HTR-8/SVneo (cell line): ENCODE results near the gene CDC42EP1.

ENCODE experiments used
- DNase-seq: peaks from one replicate; pipeline ENCODE4 v3.0.0; 2011; ENCODE audit warnings: low spot score, mixed read lengths; ENCODE audit not compliant: insufficient read length
- FAIRE-seq: peaks from 2 replicates; lab custom pipeline; 2011; peaks lifted over from hg19 to GRCh38; lab: Jason Lieb, UNC

CDC42EP1 gene

GRCh38 chr22:37557321-37558001, 2.8 kb upstream of the CDC42EP1 start:
- no peak for DNase-seq
- no peak for FAIRE-seq

DNA sequence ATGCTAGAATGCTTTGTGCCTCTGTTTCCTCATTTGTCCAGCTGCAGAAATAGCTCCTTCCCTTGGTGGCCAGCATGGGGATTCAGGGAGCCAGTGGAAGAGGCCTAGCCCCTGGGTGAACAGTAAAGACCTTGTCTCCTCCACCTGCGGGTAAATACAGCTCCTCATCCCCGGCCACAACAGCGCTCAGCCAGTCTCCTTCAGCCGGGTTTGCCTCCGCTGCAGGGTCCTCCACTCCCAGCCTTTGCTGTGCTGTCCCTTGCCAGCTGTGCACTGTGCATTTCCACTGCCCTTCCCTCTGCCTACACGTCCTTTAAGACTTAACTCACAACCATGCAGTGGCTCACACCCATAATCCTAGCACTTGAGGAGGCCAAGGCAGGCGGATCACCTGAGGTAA, 1.5 kb upstream of the CDC42EP1 start:
- no peak for DNase-seq

DNA sequence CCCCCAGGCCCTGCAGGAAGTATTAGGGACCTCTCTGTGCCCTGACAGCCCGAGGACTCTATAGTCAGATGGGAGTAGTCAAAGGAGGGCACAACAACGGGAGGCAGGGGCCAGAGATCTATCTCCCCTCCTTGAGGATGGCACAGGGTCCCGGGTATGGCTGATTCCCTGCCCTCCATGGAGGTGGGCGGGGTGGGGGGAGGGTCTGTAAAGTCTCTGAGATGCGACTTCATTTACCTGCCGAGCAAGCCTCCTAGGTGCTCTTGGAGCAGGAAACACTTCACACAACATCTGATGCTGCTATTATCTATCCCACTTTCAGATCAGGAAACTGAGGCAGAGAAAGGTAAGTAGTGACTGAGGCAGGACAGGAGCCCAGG, 769 bp upstream of the CDC42EP1 start:
- FAIRE-seq: no peak
- no peak for DNase-seq

More for the DNA sequence above, 1.5 kb upstream of the CDC42EP1 start:
- FAIRE-seq: no peak

DNA sequence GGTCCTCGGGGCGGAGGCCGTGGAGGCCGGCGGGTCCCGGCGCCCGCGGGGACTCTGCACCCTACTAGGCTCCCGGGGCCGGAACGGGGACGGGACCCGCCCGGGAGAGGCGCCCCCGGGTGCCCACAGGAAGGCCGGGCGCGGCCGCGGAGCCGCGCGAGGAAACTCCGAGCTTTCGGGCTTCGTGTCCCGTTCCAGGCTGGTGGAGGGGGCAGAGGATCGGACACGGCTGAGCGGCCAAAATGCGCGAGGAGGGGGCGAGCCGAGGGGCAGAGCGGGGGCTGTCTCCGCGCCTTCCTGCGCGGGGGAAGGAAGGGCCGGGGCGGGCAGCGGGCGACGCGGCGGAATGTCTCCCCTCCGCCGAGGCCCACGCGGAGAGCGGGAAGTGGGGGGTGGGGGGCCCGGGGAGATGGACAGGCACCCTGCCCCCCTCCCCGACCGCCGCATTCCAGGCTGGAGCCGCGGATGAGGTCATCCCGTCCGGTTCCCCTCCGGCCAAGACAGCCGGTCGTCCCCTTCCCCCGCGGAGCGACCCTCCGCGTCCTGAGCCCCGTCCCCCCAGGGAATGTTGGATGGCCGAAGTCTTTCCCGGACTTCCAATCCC, 430 bp downstream of the CDC42EP1 start:
- DNase-seq (no peak), FAIRE-seq (peak; percentile 13)

DNA sequence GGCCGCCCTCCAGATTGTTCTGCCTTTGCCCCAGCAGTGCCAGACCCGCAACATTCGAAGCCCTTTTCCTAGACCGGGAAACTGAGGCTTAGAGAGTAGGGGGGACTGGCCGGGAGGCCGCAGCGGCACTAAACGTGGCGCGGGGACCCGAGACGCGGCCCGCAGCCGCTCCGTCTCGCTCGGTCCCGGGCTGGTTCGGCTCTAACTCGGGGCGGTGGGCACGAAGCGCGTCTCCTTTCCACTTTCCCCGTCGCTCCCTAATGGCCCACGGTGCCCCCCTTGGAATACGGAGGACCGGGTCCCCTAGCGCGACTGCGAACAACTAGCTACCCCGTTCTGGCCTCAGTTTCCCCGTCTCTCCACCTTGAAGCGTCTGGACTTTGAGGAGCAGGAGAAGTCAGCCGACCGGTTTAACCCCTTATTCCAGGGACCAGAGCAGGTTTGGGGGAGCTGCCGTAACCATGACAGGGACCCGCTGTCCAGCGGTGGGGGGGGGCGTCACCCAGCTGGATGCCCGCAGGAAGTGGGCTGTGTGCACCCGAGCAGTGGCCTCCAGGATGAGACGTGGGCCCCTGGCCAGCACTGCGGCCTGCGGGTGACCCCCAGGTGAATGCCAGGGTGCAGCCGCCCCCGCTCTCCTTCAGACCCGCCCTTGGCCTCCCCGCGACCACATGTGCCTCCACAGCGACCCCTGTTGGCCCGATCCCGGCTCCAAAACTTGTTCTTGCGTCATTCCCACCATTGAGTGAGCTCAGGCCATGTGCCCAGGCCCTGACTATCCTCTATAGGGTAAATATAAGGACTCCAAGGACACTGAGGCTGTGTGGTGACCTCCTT, 1.1 kb downstream of the CDC42EP1 start:
- peak; percentile 76 for DNase-seq
- FAIRE-seq: peak; percentile 89

DNA sequence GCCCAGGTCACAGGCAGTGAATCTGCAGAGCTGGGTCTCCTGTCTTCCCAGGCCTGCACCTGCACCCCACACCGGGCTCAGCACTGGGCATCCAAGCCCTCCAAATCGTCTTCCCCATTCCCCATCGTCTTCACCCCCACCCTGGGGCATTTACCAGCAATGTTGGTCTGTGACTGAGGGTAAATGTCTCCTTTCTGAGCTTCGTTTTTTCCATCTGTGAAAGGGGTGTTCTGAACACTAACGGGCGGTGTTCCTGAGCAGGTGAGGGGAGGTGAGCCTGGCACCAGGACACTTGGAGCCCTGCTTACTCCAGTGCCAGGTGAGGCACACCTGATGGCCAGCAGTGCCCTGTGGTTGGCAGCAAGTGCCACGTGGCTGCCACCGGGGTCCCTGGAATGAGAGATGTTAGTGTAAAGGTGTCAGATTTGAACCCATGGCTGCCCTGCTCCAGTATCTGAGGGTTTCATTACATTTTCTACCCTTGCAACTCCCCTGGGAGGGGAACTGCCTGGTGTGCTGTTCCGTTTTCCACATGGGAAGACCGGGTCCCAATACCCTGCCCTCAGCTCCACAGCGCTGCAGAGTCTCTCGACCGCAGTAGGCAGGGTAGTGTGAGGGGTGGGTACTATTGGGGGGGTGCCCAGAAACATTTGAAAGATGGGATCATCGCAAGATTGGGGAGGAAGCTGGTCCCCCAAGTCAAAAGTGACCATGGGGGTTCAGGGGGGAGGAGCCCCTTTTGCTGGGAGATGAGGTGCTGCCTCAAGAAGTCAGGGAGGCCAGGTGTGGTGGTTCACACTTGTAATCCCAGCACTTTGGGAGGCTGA, 2.0 kb downstream of the CDC42EP1 start:
- DNase-seq (no peak), FAIRE-seq (no peak)

DNA sequence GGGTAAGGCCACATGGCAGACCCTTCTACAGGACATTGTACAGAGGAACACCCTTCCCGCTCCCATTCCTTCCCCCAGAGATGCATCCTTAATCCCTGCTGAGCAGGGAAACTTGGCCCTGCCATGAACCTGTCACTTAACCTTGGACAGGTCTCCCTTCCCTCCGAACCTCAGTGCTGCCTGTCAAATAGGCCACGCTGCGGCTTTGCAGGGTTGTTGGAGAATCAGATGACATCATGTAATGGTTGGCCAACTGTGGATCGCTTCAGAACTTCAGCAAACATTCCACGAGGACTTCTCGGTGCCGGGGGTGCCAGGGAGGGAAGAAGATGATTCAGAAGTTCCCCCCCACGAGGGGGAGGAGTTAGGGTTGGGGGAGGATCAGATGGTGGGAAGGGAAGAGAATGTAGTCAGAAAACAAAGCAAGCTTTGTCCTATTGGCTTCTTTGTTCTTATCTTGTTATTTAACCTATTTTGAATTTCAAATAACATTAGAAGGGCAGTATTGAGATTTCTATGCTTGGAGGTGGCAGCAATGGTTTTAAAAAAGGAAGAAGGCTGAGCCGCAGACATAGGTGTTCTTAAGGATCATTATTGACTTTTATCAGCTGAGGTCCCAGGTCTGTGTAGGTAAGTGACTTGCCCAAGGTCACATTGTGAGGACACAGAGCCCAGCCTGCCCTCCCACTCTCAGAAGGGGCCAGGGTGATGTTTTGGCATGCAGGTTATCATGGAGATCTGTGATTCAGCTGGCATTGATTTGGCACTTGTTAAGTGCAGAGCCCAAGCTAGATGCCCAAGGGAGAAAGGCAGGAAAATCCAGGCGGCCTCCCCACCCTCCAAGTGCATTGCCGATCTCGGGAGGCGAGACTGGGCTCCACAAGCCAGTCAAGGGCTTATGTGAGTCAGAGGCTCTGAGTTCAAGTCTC, 3.1 kb downstream of the CDC42EP1 start:
- peak; percentile 56 for DNase-seq
- FAIRE-seq: peak; percentile 74

DNA sequence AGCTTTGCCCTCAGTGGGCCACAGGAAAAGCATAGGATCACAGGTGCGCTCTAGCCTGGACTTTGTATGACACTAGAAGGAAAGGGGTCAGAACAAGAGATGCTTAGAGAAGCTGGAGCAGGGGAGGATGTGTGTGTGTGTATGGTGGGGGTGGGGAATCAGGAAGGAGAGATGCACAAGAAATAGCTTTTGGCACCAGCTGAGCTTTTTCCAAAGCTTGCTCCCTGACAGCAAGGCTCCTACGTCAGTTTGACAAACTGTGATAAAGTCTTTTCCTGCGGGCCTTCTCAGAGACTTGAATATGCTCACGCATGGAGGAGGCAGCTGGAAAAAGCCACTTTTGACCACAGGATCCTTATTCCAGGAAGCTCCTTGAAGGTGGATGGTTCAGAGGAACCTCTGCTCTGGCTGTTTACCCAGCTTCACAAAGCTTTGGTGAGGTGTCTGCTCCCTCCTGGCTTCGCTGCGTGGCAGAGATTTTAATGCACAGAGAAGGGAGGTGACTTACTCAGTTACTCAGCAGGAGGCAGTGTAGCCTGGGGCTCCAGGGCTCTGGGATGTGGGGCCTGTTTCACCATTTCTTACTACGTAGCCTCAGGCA, 3.9 kb downstream of the CDC42EP1 start:
- FAIRE-seq (no peak), DNase-seq (no peak)

DNA sequence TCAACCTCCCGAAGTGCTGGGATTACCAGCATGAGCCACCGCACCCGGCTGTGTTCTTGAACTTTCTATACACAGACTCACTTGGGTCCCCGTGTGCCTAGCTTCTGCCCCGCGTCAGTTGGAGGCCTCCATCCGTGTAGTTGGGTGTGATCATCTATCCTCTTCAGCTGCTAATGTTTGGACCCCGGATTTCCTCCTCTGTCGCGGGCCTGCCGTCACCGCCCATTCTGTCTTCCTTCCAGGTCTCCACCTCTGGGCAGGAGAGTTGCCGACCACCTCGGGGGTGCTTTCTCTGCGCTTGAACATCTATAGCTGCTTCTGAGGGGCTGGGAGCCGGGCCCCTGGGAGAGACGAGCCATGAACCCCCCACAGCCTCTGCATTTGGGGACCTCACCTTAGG, 5.5 kb downstream of the CDC42EP1 start:
- no peak for DNase-seq
- no peak for FAIRE-seq

- FAIRE-seq (no peak), DNase-seq (no peak)
Measured at GRCh38 chr22:37566329-37566837, 6.1 kb downstream of the CDC42EP1 start.

DNA sequence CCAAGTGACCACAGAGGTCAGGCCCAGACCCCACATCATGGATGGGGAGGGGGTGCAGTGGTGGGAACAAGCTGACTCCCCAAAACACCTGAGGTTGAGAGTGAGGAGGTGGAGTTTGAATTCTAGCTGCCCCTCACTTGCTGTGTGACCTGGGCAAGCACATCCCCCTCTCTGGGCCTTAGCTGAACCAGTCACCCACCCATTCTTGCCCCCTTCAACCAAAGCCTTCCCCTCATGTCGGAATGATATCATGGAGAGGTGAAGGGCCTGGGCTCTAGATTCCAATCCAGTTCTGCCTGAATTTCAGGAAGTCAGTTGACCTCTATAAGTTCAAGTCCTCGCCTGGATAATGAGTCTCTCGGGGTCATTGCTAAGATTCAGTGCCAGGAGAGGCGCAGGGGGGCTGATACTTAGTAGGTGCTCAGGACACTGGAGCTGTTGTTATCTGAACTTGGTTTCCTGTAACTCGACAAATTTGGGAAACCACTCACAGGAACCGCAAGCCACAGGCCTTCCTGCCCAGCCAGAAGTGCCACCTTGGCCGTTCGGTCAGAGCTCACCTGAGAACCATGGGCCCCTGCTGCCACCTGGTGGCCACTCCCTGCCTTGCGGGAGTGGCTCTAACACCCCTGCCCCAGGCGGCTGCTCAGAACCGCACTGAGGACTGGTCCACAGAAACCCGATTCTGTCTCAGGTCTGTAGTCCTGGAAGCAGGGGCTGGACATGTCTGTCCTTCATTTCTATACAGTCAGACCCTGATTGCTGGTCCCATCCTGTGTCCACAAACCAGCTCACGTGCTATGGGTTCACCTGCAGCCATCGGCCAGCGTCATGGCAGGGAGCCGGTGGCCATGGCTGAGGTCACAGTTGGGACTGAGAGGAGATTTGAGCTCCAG, 6.9 kb downstream of the CDC42EP1 start:
- no peak for FAIRE-seq

DNA sequence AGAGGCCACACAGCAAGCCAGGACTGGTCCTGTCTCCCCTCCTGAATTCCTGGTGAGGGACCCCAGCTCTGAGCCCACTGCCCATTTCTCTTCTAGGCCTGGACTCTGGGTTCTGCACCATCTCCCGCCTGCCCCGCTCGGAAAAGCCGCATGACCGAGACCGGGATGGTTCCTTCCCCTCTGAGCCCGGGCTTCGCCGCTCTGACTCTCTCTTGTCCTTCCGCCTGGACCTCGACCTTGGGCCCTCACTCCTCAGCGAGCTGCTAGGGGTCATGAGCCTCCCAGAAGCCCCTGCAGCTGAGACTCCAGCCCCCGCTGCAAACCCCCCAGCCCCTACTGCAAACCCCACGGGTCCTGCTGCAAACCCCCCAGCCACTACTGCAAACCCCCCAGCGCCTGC, 7.7 kb downstream of the CDC42EP1 start:
- no peak for DNase-seq
- FAIRE-seq: no peak

More for the DNA sequence above, 6.9 kb downstream of the CDC42EP1 start:
- DNase-seq: peak; percentile 31

GRCh38 chr22:37568448-37569008, 8.2 kb downstream of the CDC42EP1 start:
- DNase-seq (no peak), FAIRE-seq (no peak)

- FAIRE-seq: no peak
- no peak for DNase-seq
Measured at GRCh38 chr22:37569009-37569920, 9.0 kb downstream of the CDC42EP1 start.

DNA sequence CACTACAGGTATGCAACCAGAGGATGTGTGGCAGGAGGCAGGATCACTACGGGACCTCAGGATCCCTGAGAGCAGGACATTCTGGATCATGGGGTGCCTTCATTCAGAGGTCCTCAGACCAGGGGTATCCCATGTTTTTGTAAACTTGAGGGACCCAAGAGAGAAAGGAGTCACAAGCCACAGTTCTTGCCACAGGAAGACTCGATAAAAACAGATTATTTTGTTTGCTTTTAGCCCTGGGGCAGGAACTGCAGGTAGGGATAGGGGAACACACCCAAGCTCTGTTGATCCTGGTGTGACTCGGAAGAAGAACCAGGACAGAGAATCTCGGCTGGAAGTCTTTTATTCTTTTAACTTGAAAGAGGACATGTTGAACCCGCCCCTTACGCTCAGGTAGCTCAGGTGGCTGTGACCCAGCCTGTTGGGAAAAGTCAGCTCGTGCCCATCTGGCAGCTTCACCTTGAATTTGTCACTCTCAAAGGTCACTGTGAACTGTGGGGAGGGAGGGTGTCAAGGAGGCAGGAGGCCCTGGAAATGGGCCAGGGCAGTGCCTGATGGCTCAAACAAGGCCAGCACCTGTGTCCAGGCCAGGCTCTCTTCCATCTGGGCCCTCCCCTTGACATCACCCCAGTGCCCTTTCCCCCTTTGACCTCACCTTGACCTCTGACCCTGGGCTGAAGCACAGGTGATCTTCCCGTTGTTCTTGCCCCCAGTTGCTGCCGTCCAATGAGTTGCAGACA, 9.8 kb downstream of the CDC42EP1 start:
- FAIRE-seq: no peak

GRCh38 chr22:37570661-37570976, 10.3 kb downstream of the CDC42EP1 start:
- no peak for FAIRE-seq

More for the DNA sequence above, 9.8 kb downstream of the CDC42EP1 start:
- DNase-seq: no peak

More at GRCh38 chr22:37570661-37570976, 10.3 kb downstream of the CDC42EP1 start:
- DNase-seq: no peak
